A549 (cell line): Measurements from ENCODE around the gene HSPG2. TPM values are rescaled to one million over a fixed set of nuclear protein-coding genes. Genes with fewer than 3 reads are reported as not detected.
A peak's percentile ranks its signal among the peaks of the same experiment; 100 is the strongest.

Experiments
- ATAC-seq, 2 experiments: fragments of 200-7000 bp in 1 of 2; fragments of >200 bp in 1 of 2; cut with Nextera tagmentation in 1 of 2; cut with Tn5 transposase in 1 of 2; 3 replicates each; pipeline versions ENCODE4 v1.8.0 to v1.9.1; 2018 to 2020; ENCODE audit warnings: mild to moderate bottlenecking in 1 of 2, moderate library complexity in 1 of 2
- CTCF ChIA-PET: fragments of 300-600 bp; sonication (Branson Sonifier 250); formaldehyde crosslinking; extraction: SDS; loops from one replicate; lab custom pipeline; 2021; ENCODE audit warnings: antibody characterized with exemption, inconsistent platforms; lab: Yijun Ruan, JAX
- POLR2A ChIA-PET: fragments of 350-600 bp; formaldehyde crosslinking; extraction: SDS; loops from one replicate; lab custom pipeline; 2021; ENCODE audit warnings: antibody characterized with exemption, inconsistent platforms; lab: Yijun Ruan, JAX
- DNase-seq, 2 experiments: peaks; one replicate each; pipeline versions ENCODE4 v3.0.0 to v3.0.0-alpha.2; 2011 to 2016; ENCODE audit warnings: low read depth in 1 of 2, low spot score in 1 of 2
- FAIRE-seq: peaks from 2 replicates; lab custom pipeline; 2011; peaks lifted over from hg19 to GRCh38; lab: Jason Lieb, UNC
- H3K27ac ChIP-seq, 2 experiments: fragments of >200 bp; sonication (Bioruptor Twin); formaldehyde crosslinking; 3 replicates each; pipeline ENCODE4 v1.5.1; 2016 to 2017
- H3K4me1 ChIP-seq: fragments of >200 bp; sonication (Bioruptor Twin); formaldehyde crosslinking; 3 replicates; pipeline ENCODE4 v1.6.1; 2016
- H3K4me2 ChIP-seq: fragments of >200 bp; sonication (Bioruptor Twin); formaldehyde crosslinking; 3 replicates; pipeline ENCODE4 v1.6.1; 2016
- H3K4me3 ChIP-seq: fragments of >200 bp; sonication (Bioruptor Twin); formaldehyde crosslinking; 3 replicates; pipeline ENCODE4 v1.5.1; 2016
- H3K9me3 ChIP-seq: fragments of >200 bp; sonication (Bioruptor Twin); formaldehyde crosslinking; 3 replicates; pipeline ENCODE4 v1.6.1; 2016
- ATOH8 ChIP-seq: fragments of 250-450 bp; sonication (Bioruptor Pico); IDR thresholded peaks from 2 replicates; pipeline ENCODE4 v1.5.0; 2020; ENCODE audit warnings: low read depth, mild to moderate bottlenecking, moderate library complexity
- BCL3 ChIP-seq: fragments of >200 bp; sonication (Bioruptor Twin); formaldehyde crosslinking; IDR thresholded peaks from 3 replicates; pipeline ENCODE4 v1.6.1; 2016
- EHF ChIP-seq: fragments of 250-450 bp; sonication (Bioruptor Pico); IDR thresholded peaks from 2 replicates; pipeline ENCODE4 v1.5.0; 2020; ENCODE audit warnings: mild to moderate bottlenecking
- ELK1 ChIP-seq: fragments of 150-350 bp; IDR thresholded peaks from 2 replicates; pipeline ENCODE4 v1.6.1; 2014; ENCODE audit warnings: low read depth, mild to moderate bottlenecking, low read length
- FOSB ChIP-seq: fragments of 250-450 bp; sonication (Bioruptor Pico); IDR thresholded peaks from 2 replicates; pipeline ENCODE4 v1.5.0; 2020; ENCODE audit warnings: mild to moderate bottlenecking, moderate library complexity
- FOSL2 ChIP-seq, 2 experiments: fragments of 450-650 bp in 1 of 2; fragments of >200 bp in 1 of 2; sonication (Bioruptor Twin) in 1 of 2; formaldehyde crosslinking; IDR thresholded peaks; 2 replicates each; pipeline versions ENCODE4 v1.5.0 to v1.6.1; 2016 to 2020; ENCODE audit warnings: mild to moderate bottlenecking in 1 of 2, moderate library complexity in 1 of 2
- HES2 ChIP-seq: fragments of >200 bp; sonication (Bioruptor Twin); formaldehyde crosslinking; IDR thresholded peaks from 2 replicates; pipeline ENCODE4 v1.6.1; 2016
- HMGXB4 ChIP-seq: fragments of 250-450 bp; sonication (Bioruptor Pico); IDR thresholded peaks from 2 replicates; pipeline ENCODE4 v1.5.0; 2021; ENCODE audit warnings: mild to moderate bottlenecking, moderate library complexity, borderline replicate concordance
- KDM1A ChIP-seq: fragments of 200-600 bp; sonication (generic); IDR thresholded peaks from 2 replicates; pipeline ENCODE4 v1.6.1; 2016; ENCODE audit warnings: low read depth, mild to moderate bottlenecking
- MAFK ChIP-seq: fragments of 450-650 bp; IDR thresholded peaks from 2 replicates; pipeline ENCODE4 v1.6.1; 2014; ENCODE audit not compliant: partially characterized antibody
- MAX ChIP-seq: IDR thresholded peaks from 2 replicates; pipeline ENCODE4 v1.6.1; 2012
- MYC ChIP-seq: IDR thresholded peaks from 2 replicates; pipeline ENCODE4 v1.6.1; 2012; ENCODE audit warnings: mild to moderate bottlenecking, inconsistent platforms, low read length, improper control_type of control experiment, borderline replicate concordance
- NPAS2 ChIP-seq: fragments of 250-450 bp; sonication (Bioruptor Pico); IDR thresholded peaks from 2 replicates; pipeline ENCODE4 v1.8.0; 2022; ENCODE audit warnings: mild to moderate bottlenecking, moderate library complexity, borderline replicate concordance
- NR3C1 ChIP-seq: fragments of >200 bp; sonication (Bioruptor Twin); formaldehyde crosslinking; IDR thresholded peaks from 3 replicates; pipeline ENCODE4 v1.6.1; 2017
- PHF8 ChIP-seq: fragments of 200-600 bp; sonication (generic); IDR thresholded peaks from 2 replicates; pipeline ENCODE4 v1.6.1; 2016; ENCODE audit warnings: low read depth, mild to moderate bottlenecking, antibody characterized with exemption, moderate library complexity, borderline replicate concordance
- POLR2AphosphoS2 ChIP-seq: conservative IDR thresholded peaks from 2 replicates; pipeline ENCODE4 v1.6.1; 2012; ENCODE audit warnings: low read length, improper control_type of control experiment, inconsistent platforms
- RAD21 ChIP-seq, 2 experiments: fragments of >200 bp in 1 of 2; sonication (Bioruptor Twin) in 1 of 2; formaldehyde crosslinking in 1 of 2; IDR thresholded peaks in 1 of 2; conservative IDR thresholded peaks in 1 of 2; 2 replicates in 1 of 2; 3 replicates in 1 of 2; pipeline ENCODE4 v1.6.1; 2012 to 2018; ENCODE audit warnings: inconsistent platforms in 1 of 2
- RARB ChIP-seq: fragments of 250-450 bp; sonication (Bioruptor Pico); IDR thresholded peaks from 2 replicates; pipeline ENCODE4 v1.8.0; 2021; ENCODE audit warnings: mild to moderate bottlenecking, moderate library complexity
- RFX5 ChIP-seq: fragments of 450-650 bp; IDR thresholded peaks from 2 replicates; pipeline ENCODE4 v1.7.1; 2014; ENCODE audit warnings: antibody characterized with exemption, mild to moderate bottlenecking, moderate library complexity
- RNF2 ChIP-seq: fragments of 200-600 bp; sonication (generic); IDR thresholded peaks from 2 replicates; pipeline ENCODE4 v1.6.1; 2016; ENCODE audit warnings: low read depth, mild to moderate bottlenecking, antibody characterized with exemption, moderate library complexity, borderline replicate concordance
- TP53 ChIP-seq: fragments of 250-450 bp; sonication (Bioruptor Pico); IDR thresholded peaks from 2 replicates; pipeline ENCODE4 v1.5.0; 2021; ENCODE audit warnings: mild to moderate bottlenecking, moderate library complexity
- USF2 ChIP-seq: fragments of 450-650 bp; IDR thresholded peaks from 2 replicates; pipeline ENCODE4 v1.6.1; 2014; ENCODE audit warnings: antibody characterized with exemption
- WGBS: methylation state at CpG from one replicate; pipeline ENCODE4 v1.1.6; 2017; ENCODE audit errors: missing lambda C conversion rate; 5-methylcytosine and 5-hydroxymethylcytosine counted together
- polyA plus RNA-seq, 4 experiments: library from polyadenylated mRNA; depleted of rRNA in 3 of 4; stranded (reverse); fragments of >200 nt; fragmentation: RNase III in 1 of 4; extraction: RNeasy Plus Mini Kit Qiagen cat#74134 plus additional on column Dnase treatment in 1 of 4; gene quantifications; 2 replicates in 3 of 4; 3 replicates in 1 of 4; pipeline ENCODE4 v1.2.3, GENCODE V29; 2011 to 2017

The HSPG2 gene
- polyA plus RNA-seq, 2 of the 4 experiments (the other 2 are of a cell fraction), result 7.0 to 42.7 TPM

- no peaks in the 10 kb centered on the region for H3K9me3 ChIP-seq
- no peak for TF ChIP-seq RFX5
- TF ChIP-seq ELK1, result no peak
- TF ChIP-seq EHF (CRISPR knock-in tag), result no peak
- TF ChIP-seq RARB (CRISPR knock-in tag), result no peak
- no peak for TF ChIP-seq MAX
- TF ChIP-seq MYC, result no peak
- TF ChIP-seq NR3C1, result no peak
- no peak overlapping the region for H3K4me3 ChIP-seq
- DNase-seq, result no peak
- ChIA-PET CTCF (interaction anchor here (0.9 kb wide), 1 partner anchor 157 kb away, joined by 3 read pairs; no protein-coding TSS in a partner anchor), POLR2A (no interaction called here)
- H3K4me2 ChIP-seq, result no peak overlapping the region
- 0 out of 3 replicates have a peak, but pooled peaks cover 4% of the 10 kb centered on the region for H3K4me1 ChIP-seq
- FAIRE-seq, result no peak
- WGBS, result 59% methylated on average over 2 of the region's 2 CpGs
- H3K27ac ChIP-seq, result no peak overlapping the region
- ATAC-seq, result no peak
Observed at GRCh38 chr1:21804536-21804935, 132.6 kb downstream of the HSPG2 start.

- H3K4me2 ChIP-seq, result no peak overlapping the region
- H3K9me3 ChIP-seq, result no peaks in the 10 kb centered on the region
- ChIA-PET CTCF (interaction anchor here (0.5 to 0.8 kb wide), 3 partner anchors 13 to 98 kb away, joined by 3 to 4 read pairs (median 3); no protein-coding TSS in a partner anchor), POLR2A (no interaction called here)
- H3K4me1 ChIP-seq, result 0 out of 3 replicates have a peak, but pooled peaks cover 4% of the 10 kb centered on the region
- no peak overlapping the region for H3K27ac ChIP-seq
- TF ChIP-seq FOSL2 (IDR thresholded peaks at IDR 0.05) (no peak), FOSL2 (CRISPR knock-in tag; IDR thresholded peaks at IDR 0.05) (peak; percentile 60), NPAS2 (no peak), HMGXB4 (CRISPR knock-in tag) (no peak), BCL3 (no peak), TP53 (no peak), RAD21 (conservative IDR thresholded peaks at IDR 0.05 in 1 of 2, IDR thresholded peaks at IDR 0.05 in 1 of 2) (no peak), MAFK (no peak)
- 91% methylated on average over 4 of the region's 4 CpGs for WGBS
- FAIRE-seq (no peak), ATAC-seq (peak; percentile 54 to 55; a peak in 4 of 6 replicates), DNase-seq (no peak)
- no peak overlapping the region for H3K4me3 ChIP-seq
Observed at GRCh38 chr1:21801100-21801499, 136.0 kb downstream of the HSPG2 start.

- Histone ChIP-seq H3K4me1 (0 out of 3 replicates have a peak, but pooled peaks cover 4% of the 10 kb centered on the region), H3K4me2 (no peak overlapping the region), H3K4me3 (no peak overlapping the region)
- ChIA-PET CTCF (interaction anchor here (1.0 kb wide), 1 partner anchor 28 kb away, joined by 4 read pairs; no protein-coding TSS in a partner anchor), POLR2A (no interaction called here)
- no peak for ATAC-seq
- WGBS, result 87% methylated on average over 5 of the region's 5 CpGs
- TF ChIP-seq MYC (no peak), ATOH8 (CRISPR knock-in tag) (no peak), HES2 (no peak), RNF2 (no peak), USF2 (no peak), FOSB (no peak), MAX (no peak), EHF (CRISPR knock-in tag) (no peak), RFX5 (no peak), POLR2AphosphoS2 (no peak), NPAS2 (no peak), KDM1A (no peak), PHF8 (no peak)
- TF ChIP-seq, all 56 proteins: peak for 0
- FAIRE-seq (no peak), DNase-seq (no peak)
- H3K9me3 ChIP-seq, result no peaks in the 10 kb centered on the region; the same call in 2 of the 3 replicates
- no peak overlapping the region for H3K27ac ChIP-seq
Observed at GRCh38 chr1:21799730-21800129, 137.4 kb downstream of the HSPG2 start.
